HG02973 (cell line): Measurements from ENCODE around the gene KLHL5.
"Not testable (repeated sequence)": the region's sequence is repeated elsewhere in the genome, so short reads cannot be mapped to it uniquely, and the experiment has no call there.

Experiments used
- ATAC-seq: cut with Tn5 transposase; IDR thresholded peaks from one replicate; pipeline ENCODE4 v1.9.1; 2021; ENCODE audit warnings: moderate library complexity; ENCODE audit not compliant: unreplicated experiment

Gene KLHL5, protein sequence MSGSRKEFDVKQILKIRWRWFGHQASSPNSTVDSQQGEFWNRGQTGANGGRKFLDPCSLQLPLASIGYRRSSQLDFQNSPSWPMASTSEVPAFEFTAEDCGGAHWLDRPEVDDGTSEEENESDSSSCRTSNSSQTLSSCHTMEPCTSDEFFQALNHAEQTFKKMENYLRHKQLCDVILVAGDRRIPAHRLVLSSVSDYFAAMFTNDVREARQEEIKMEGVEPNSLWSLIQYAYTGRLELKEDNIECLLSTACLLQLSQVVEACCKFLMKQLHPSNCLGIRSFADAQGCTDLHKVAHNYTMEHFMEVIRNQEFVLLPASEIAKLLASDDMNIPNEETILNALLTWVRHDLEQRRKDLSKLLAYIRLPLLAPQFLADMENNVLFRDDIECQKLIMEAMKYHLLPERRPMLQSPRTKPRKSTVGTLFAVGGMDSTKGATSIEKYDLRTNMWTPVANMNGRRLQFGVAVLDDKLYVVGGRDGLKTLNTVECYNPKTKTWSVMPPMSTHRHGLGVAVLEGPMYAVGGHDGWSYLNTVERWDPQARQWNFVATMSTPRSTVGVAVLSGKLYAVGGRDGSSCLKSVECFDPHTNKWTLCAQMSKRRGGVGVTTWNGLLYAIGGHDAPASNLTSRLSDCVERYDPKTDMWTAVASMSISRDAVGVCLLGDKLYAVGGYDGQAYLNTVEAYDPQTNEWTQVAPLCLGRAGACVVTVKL

DNA sequence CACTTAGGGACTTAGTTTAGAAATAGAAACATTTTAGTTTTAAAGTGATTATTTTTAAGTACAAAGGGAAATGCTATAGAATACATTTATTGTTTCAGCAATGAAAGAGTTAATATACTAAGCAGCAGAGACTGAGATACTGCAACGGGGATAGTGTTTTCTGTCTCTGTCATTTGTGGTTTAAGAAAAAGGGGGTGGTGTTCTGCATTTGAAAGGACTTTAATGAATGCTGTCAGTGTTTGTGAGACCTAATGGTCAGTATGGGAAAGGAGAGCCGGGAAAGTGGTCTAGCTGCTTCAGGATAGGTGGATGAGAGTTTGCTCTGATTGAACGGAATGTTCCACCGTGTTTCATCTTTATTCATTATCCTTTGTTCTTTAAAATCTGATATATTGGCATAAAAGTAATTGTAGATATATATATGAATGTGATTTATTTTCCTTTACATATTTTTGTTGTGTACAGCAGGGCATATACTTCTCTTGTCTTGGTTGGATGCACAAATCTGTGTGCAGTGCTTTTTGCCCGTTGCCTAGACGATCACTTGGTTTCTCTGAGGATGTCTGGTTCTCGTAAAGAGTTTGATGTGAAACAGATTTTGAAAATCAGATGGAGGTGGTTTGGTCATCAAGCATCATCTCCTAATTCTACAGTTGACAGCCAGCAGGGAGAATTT lies at the start of gene KLHL5:
KLHL5 (plus strand) TSS at position 139 of the 676 bp plus-strand sequence; CDS start at position 560, 421 bp downstream.
- ATAC-seq = no peak

DNA sequence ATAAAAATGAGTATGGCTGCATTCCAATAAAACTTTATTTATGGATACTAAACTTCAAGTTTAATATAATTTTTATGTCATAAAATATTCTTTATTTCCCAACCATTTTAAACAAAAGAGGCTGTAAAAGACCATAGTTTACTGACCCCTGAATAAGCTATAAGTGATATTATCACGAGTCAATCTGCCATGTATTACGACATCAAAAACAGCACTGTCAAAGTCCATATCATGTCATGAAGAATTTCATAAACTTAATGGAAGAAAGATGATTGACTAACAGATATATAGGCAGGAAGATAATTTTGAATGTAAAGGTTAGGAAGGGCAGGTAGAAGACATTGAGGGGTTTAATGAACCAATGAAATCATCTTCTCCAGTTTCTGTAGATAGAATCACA lies 48.0 kb upstream of the KLHL5 start:
- ATAC-seq = no peak

DNA sequence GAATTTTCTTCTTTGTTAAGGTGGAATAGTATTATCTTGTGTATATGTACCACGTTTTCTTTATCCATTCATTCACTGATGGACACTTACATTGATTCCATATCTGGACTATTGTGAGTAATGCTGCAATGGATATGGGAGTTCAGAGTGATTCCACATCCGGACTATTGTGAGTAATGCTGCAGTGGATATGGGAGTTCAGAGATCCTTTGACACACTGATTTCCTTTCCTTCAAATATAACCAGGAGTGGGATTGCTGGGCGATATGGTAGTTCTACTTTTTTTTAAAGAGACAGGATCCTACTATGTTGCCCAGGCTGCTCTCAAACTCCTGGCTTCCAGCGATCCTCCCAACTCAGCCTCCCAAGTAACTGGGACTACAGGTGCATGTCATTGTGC lies 41.9 kb upstream of the KLHL5 start:
- no peak for ATAC-seq

DNA sequence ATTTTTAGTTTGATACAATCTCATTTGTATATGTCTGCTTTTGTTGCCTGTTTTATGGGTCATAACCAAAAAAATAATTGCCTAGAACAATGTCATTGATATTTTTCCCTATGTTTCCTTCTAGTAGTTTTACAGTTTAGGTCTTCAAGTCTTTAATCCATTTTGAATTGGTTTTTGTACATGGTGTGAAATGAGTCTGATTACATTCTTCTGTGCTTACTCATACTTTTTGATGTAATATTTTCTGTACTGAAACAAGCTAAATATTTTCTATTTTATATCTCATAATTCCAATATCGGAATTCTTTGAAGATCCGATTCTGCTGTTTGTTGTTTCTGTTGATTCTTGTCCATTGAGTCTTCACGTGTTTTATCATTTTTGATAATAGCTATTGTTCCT lies 40.4 kb upstream of the KLHL5 start:
- ATAC-seq = no peak

DNA sequence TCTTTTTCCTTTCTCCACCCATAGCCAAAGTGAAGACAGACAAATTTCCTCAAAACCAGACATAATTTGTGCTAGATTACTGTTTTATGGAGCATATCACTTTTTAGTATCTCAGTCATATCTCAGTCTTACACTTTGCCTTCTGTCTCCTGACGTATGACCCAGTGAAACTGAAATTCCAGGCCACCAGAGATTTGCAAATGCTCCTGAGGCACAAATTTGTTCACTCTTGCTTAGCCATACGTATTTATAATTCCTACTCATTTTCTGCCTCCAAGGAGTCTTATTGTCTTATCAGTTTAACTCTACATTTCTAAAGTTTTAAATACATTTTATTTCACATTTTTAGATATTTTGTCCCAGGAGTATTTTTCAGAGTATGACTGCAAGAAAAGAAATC lies 39.8 kb upstream of the KLHL5 start:
- ATAC-seq = no peak

DNA sequence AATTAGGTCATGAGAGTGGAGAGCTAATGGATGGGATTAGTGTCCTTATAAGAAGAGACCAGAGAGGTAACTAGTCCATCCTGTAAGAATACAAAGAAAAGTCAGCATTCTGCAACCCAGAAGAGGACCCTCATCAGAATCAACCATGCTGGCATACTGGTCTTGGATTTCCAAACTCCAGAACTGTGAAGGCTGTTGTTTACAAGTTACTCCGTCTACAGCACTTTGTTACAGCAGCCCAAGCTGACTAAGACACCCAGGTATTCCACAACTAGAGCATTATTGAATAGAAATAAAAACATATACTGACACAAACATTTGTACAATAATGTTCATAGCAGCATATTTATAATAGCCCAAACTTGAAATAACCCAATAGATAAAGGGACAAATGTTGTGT lies 39.0 kb upstream of the KLHL5 start:
- no peak for ATAC-seq

DNA sequence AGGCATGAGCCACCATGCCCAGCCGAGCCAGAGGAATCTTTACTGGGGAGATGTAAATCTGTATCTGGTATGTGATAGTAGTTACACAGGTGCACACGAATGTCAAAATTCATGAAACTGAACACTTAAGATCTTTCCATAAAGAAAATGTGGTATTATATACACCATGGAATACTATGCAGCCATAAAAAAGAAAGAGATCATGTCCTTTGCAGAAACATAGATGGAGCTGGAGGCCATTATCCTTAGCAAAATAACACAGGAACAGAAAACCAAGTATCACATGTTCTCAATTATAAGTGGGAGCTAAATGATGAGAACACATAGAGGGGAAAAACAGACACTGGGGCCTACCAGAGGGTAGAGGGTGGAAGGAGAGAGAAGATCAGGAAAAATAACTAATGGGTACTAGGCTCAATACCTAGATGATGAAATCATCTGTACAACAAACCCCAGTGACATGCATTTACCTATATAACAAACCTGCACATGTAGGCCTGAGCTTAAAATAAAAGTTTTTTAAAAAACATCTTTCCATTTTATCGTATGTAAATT lies 37.6 kb upstream of the KLHL5 start:
- no peak for ATAC-seq

- no peak for ATAC-seq
These were observed 36.4 kb upstream of the KLHL5 start for GRCh38 chr4:39025552-39026085.

DNA sequence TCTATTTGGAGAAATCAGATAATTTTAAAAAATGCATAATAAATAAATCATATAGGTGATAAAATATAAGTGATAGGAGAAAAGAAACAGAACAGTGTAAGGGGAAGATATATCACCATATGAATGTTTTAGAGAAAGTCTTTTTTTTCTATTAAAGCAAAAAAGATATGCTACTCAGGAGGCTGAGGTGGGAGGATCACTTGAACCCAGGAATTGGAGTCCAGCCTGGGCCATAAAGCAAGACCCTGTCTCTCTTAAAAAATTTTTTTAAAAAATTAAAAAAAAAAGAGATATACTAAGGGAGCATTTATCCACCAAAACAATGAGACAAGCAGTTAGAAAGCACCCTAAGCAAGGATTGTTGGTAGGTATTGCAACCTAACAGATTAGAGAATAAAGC lies 35.9 kb upstream of the KLHL5 start:
- ATAC-seq = no peak

DNA sequence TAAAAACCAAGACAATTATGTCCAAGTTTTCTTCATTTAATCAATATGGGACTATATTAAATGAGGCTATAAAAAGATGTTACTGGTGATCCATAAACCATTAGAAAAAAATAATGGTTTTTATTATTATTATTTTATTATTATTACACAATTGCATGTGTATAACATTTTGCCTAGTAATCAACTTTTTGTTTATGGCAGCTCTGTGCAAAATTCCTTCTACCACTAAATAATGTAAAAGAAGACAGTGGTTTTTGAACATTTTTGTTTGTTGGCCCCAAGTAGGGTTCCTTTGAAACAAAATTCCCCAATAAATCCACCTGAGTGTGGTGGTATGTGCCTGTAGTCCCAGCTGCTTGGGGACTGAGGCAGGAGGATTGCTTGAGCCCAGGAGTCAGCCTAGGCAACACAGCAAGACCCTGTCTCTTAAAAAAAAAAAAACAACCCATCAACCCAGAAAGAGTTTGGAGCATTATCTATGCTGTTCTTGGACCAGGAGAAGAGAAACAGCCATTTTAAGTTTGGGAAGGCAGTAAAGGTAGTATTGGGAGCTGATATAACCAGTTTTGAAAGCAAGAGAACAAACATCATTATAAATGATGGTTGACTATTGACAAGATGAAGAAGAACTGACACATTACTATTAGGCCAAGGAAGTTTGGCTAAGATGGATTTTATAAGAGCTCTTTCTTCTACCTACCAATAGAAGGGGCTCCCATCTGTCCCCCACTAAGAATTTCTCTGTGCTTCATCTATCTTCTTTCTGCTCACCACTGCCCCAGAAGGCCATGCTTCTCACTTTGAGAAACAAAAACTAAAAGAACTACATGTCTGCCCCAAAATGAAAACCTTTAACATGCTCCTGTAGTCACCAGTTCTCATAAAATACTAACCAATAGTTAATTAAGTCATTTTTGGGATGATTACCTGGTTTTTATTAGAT lies 32.0 kb upstream of the KLHL5 start:
- no peak for ATAC-seq

- no peak for ATAC-seq
These were observed 31.3 kb upstream of the KLHL5 start for GRCh38 chr4:39030725-39031124.

DNA sequence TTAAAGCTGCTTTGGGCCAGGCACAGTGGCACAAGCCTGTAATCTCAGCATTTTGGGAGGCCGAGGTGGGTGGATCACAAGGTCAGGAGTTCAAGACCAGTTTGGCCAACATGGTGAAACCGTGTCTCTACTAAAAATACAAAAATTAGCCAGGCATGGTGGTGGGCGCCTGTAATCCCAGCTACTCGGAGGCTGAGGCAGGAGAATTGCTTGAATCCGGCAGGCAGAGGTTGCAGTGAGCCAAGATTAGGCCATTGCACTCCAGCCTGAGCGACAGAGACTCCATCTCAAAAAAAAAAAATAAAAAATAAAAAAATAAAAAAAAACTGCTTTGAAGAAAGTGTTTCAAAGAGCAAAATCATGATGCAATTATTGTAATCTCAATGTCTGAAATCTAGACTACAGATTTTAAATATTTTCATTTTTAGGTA lies 30.4 kb upstream of the KLHL5 start:
- not testable (repeated sequence) for ATAC-seq

GRCh38 chr4:39032218-39033085 lies 29.6 kb upstream of the KLHL5 start, which contains the start of gene TMEM156:
TSS of gene TMEM156 (minus strand) at chr4:39032409. CDS start at chr4:39032313, 96 bp downstream.
- peak; percentile 51 for ATAC-seq

DNA sequence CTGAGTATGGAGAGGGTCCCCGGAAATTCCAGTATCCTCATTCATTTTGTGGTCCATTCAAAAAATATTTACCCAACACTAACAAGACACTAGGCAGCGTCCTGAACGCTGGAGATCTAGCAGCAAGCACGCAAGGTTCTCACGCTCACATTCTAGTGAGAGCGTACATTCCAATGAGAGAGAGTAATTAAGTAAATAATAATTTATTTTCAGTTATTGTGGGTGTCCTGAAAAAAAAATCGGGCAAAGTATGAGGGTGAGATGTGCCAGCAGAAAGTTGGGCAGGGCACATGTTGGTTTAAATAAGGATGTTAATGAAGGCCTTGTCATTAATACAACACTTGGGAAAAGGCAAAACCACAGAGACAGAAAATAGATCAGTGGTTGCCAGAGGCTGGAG lies 25.9 kb upstream of the KLHL5 start:
- no peak for ATAC-seq

- ATAC-seq = no peak
These were observed 24.6 kb upstream of the KLHL5 start for GRCh38 chr4:39037491-39037825.

DNA sequence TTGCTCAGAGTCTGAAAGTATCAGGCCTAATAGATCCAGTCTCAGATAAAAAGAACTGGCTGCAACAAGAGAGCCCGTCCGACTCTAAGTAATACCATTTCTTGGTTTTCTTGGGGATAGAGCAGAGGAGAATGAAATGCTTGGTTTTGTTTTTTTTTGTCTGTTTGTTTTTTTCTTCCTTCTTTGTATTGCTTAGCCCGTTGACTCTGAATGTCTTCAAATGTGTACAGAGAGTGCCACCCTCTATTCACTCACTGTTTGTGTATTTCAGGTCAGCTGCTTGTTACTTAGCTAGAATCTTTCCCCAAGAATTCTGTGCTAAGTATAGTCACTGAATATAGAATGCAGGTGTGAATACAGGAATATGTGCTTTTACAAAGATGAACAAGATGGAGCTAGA lies 24.1 kb upstream of the KLHL5 start:
- no peak for ATAC-seq

DNA sequence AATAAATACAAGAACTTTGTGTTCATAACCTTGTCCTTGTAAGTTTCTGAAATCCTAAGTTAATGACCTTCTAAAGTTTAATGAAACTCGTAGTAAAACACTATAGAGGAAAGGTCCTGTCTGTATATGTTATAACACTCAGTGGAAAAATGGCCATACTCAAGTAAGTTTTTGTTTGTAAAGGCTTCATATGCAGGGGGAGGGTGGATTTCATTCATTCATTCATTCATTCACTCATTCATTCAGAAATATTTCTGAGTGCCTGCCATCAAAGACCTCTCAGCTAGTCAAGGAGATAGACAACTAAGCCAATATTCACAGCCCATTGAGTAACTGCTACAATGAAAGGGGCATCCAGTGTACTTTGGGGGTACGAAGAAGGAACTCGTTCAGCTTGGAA lies 22.9 kb upstream of the KLHL5 start:
- ATAC-seq = no peak

- no peak for ATAC-seq
These were observed 19.7 kb upstream of the KLHL5 start for GRCh38 chr4:39042366-39042765.
